GM21619 (cell line): ENCODE data around the gene ZCCHC3.
"Not testable (repeated sequence)": the region's sequence is repeated elsewhere in the genome, so short reads cannot be mapped to it uniquely, and the experiment has no call there.

ENCODE experiments used
- ATAC-seq: cut with Tn5 transposase; IDR thresholded peaks from one replicate; pipeline ENCODE4 v1.9.1; 2021; ENCODE audit not compliant: unreplicated experiment

The ZCCHC3 gene, protein sequence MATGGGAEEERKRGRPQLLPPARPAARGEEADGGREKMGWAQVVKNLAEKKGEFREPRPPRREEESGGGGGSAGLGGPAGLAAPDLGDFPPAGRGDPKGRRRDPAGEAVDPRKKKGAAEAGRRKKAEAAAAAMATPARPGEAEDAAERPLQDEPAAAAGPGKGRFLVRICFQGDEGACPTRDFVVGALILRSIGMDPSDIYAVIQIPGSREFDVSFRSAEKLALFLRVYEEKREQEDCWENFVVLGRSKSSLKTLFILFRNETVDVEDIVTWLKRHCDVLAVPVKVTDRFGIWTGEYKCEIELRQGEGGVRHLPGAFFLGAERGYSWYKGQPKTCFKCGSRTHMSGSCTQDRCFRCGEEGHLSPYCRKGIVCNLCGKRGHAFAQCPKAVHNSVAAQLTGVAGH

DNA sequence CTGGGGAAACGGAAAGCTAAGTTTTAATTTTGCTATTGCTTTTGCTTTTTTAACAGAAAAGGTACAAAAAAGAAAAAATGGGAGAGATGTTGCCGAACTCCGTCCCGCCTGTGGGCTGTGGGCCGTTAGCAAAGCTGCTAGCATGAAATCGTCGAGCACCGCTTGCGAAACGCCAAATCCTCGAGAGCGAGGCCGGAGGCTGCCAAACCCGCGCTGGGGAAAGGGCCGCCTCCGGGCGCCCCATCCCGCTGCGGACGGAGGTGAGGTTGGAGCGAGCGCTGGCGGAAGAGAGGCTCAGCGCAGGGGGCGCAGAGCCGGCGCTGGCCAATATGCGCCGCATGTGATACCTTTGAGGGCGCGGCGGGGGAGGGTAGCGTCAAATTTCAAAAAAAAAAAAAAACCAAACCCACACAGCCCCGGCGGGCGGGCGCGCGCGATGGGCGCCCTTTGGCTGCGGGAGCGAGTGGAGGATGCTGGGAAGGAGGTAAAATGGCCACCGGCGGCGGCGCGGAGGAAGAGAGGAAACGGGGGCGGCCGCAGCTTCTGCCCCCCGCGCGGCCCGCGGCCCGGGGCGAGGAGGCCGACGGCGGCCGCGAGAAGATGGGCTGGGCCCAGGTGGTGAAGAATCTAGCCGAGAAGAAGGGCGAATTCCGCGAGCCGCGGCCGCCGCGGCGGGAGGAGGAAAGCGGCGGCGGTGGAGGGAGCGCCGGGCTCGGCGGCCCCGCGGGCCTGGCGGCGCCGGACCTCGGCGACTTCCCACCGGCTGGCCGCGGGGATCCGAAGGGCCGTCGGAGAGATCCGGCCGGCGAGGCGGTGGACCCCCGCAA lies at the start of gene ZCCHC3:
Gene ZCCHC3 (plus strand): TSS at position 473 of the 827 bp plus-strand sequence. CDS start 17 bp downstream, at position 490.
- peak; percentile 77 for ATAC-seq

DNA sequence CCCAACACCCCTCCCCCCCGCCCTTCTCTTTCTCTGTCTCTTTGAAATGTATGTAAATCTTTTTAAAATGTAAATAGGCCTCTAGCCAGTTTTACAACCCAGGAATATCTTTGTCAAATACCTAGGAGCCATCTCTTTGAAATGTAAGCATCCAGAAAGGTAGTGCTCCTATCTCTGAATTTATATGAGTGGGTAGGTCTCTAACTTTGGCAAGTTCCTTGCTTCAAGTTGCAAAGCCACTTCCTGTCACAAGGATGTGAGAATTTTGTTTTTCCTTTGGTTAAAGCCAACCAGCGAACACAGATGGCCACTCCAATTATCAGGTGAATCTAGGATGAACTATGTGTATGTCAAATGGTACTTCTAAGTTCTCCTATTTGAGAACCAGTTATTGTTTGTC lies 46.0 kb upstream of the ZCCHC3 start:
- ATAC-seq, result no peak

DNA sequence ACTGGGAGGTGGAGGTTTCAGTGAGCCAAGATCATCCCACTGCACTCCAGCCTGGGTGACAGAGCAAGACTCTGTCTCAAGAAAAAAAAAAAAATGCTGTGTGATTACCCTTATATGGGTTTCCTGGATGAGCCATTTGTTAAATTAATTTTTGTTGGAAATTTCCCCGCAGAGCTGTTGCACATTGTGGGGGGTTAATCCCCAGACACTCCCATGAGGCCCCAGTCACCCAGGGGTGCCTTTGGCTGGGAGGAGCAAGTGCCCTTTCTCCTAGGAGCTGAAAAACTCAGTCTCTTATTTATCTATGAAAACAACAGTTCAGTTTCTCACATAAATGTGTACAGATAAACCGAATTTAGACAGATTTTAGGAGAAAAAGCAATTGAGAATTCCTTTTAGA lies 44.6 kb upstream of the ZCCHC3 start:
- ATAC-seq, result no peak

DNA sequence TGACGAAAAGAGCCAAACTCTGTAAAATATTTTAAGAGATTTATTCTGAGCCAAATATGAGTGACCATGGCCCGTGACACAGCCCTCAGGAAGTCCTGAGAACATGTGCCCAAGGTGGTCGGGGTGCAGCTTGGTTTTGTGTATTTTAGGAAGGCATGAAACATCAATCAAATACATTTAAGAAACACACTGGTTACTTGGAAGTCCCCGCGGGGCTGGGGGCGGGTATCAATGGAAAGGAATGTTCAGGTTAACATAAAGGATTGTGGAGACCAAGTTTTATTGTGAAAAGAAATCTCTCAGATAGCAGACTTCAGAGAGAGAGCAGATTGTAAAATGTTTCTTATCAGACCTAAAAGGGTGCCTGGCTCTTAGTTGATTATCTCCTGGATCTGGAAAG lies 43.9 kb upstream of the ZCCHC3 start:
- ATAC-seq, result not testable (repeated sequence)

DNA sequence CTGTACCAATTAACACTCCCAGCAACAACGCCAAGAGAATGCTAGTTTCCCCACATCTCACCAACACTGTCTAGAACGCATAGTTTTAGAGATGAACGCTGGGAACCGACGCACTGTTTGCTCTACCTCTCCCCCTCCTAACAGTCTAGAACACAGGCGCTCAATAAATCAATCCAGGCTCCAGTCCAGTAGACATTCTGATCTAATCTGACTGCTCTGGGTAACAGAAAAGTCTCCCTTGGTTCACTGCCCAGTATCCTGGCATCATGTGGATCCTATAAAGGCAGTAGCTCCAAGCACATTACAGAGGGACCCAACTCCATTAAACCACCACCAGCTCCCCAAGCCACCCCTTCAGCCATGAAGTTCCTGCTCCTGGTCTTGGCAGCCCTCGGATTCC lies 40.0 kb upstream of the ZCCHC3 start, which contains the start of gene DEFB132:
Gene DEFB132 (plus strand): TSS at position 306 of the 400 bp plus-strand sequence. CDS start 55 bp downstream, at position 361.
- ATAC-seq, result no peak

DNA sequence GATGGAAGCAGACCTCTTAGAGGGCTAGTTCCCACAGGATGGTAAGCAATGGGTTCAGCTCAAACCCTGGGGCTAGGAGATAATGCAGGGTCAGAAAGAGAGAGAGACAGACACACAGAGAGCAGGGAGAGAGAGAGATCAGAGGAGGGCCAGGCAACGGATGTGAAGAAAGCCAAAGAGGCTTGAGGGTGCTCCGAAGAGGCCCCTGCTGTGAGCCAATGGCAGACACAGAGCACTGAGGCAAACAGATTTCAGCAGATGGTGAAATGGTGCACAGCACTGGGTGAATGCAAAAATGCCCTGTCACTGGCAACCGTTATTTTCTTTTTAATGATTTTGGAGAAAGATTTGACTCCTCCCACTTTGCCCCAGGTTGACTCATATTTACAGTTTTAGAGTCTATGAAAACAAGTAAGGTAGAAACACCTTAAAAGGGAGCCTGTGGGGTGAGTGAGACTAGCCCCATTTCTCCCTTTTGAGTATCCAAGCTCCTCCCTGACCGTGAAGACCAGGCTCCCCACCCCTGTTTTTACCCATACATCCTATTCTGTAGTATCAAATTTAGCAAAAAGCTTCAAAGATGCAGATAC lies 39.0 kb upstream of the ZCCHC3 start:
- no peak for ATAC-seq

DNA sequence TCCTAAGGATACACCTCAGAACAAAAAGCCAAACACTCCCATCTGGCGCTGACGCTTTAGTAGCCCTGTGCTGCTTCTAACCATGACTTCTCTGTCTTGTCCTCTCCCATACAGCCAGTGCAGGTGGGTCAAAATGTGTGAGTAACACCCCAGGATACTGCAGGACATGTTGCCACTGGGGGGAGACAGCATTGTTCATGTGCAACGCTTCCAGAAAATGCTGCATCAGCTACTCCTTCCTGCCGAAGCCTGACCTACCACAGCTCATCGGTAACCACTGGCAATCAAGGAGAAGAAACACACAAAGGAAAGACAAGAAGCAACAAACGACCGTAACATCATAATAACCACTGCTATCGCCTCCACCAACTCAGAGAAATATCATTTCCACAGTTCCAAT lies 38.4 kb upstream of the ZCCHC3 start:
- no peak for ATAC-seq

DNA sequence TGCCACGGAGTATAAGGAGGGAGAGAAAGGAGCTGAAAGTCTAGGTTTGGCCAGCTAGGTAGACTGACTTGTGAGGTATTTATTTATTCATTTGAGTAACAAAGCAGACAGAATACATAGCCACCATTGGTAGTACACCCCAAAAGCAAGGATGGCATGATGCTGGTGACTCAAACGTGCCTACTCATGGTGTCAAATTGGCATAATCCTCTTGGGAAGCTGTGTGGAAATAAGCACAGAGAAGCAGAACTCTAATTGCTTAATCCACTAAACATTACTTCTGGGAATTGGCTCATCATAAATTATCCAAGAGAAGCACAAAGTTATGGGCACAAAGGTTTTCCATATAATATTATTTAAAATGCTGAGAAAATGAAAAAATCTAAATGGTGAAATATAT lies 37.4 kb upstream of the ZCCHC3 start:
- ATAC-seq, result no peak

DNA sequence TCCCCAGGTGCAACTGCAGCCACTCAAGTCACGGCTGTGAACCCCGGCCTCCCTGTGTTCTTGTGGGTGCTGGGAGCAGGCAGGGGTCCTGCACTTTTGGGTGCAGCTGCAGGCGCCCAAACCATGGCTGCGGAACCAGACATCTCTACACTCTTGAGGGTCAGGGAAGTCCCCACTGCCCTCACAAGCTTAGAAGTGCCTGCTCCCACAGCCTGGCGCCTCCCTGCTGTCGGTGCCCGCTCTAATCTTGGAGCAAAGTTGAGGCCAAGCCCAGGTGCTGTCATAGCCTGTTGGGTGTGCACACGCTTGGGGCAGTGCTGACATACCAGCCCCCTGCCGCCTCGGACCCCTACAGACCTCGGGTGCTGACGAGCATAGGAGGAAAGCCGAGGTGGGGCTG lies 33.7 kb upstream of the ZCCHC3 start:
- no peak for ATAC-seq

DNA sequence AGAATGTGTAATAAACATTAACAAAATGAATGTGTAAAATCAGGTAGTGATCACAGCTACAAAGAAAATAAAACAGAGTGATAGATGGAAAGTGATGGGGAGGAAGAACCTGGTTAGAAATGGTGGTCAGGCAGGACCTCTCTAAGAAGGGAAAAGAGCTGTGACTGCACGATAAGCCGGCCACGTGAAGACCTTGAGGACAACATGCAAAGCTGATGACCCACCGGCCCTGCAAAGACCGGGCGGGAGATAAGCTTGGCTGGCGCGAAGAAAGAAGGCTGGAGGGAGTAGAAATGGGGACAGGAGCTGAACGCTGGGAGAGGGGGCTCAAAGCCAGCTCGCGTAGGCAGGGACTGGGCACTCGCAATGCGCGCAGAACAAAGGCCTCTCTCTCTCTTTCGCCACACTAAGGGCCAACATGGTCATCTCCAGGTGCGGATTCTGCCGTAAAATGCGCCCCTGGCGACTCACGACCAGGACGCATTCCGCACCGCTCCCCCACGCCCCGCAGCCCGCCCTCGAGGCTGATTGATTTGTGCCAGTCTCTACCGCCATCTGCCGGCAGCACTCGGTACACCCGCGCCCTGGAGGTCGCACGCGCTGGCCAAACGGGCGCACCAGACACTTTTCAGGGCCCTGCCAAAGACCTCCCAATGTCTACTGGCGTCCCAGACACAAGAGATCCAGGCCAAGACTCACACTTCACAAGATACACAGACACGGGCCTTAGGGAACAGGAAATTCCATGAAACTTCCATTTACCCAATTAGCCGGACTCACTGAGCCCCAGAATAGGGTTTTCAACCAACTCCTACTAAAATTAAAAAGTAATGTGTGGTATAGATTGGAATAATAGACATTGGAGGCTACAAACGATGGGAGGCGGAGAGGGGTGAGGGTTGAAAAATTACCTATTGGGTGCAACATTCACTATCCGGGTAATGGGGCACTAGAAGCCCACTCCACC lies 30.5 kb upstream of the ZCCHC3 start:
- ATAC-seq, result peak; percentile 87

DNA sequence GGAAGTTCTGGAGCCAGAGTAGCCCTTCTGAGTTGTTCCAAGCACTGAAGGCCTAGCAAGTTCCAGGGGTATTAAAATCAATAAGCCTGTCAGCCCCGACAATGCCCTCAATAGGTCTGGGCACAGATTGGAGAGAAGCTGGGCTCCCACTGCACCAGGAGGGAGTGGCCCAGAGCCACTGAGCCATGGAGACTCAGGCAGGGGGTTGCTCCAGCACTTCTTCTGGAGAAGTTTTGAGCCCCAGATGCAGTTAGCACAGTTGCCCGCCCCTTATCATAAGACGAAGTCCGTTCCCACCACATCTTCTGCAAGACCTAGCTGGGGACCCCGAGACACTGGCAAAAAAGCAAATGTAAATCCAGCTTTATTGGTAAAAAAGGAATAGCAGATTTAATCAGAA lies 26.9 kb upstream of the ZCCHC3 start:
- no peak for ATAC-seq

DNA sequence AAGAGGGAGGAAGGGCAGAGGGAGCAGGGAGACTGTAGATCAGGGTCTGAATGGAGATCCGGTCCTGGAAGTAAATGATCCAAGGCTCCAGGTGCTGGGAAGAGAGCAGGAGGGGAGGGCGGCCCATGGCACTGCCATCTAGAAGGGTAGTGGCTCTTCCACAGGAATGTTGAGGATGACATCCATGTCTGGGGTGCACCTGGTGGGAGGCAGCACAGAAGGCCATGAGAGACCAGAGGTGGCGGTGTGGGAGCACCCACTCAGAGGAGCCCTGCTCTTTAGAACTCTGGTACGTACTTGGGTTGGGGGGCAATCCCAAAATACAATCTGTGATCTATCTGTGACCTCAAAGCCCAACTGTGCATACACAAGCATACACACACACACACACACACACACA lies 26.3 kb upstream of the ZCCHC3 start:
- ATAC-seq, result no peak

DNA sequence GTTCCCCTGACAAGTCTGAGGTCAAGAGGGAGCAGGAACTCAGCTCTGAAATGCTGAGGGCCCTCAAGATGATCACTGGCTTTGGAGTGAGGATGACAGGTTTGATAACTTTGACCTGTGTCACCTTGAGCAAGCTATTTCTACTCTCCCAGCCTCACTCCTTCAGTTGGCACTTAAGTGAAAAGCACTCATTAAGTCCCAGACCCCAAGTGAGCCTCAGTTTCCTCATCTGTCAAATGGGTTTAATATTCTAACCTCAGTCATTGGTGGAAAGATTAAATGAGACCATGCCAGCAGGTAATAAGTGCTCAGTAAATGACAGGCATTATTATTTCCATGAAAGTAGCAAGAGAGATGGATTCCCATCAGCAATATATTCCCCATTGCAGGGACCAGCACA lies 25.8 kb upstream of the ZCCHC3 start:
- ATAC-seq, result no peak

DNA sequence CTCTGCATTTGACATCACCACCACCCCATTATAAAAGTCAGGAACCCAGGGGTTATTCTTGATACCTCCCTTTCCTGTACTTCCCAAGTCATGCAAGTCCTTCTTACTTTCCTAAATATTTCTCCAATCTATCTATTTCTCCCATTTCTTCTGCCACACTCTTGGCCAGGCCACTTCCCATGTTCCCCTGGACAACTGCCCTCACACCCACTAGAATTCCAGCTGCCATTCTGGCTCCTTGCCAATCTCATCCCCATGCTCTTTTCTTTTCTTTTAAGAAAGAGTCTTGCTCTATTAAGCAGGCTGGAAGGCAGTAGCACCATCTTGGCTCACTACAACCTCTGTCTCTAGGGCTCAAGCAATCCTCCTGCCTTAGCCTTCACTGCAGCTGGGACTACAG lies 24.7 kb upstream of the ZCCHC3 start:
- ATAC-seq, result no peak

DNA sequence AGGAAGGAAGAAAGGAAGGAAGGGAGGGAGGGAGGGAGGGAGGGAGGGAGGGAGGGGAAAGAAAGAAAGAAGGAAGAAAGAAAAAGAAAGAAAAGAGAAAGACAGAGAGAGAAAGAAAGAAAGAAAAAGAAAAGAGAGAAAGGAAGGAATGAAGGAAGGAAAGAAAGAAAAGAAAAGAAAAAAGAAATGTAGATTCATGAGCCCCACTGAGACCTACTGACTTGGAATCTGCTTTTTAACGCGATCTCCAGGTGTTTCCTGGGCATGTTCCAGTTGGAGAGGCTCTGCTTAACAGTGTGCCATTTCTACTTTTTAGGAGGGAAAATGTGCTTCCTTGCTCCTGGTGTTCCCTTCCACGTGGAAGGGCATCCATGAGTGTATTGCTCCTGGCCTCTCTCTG lies 23.5 kb upstream of the ZCCHC3 start:
- no peak for ATAC-seq

DNA sequence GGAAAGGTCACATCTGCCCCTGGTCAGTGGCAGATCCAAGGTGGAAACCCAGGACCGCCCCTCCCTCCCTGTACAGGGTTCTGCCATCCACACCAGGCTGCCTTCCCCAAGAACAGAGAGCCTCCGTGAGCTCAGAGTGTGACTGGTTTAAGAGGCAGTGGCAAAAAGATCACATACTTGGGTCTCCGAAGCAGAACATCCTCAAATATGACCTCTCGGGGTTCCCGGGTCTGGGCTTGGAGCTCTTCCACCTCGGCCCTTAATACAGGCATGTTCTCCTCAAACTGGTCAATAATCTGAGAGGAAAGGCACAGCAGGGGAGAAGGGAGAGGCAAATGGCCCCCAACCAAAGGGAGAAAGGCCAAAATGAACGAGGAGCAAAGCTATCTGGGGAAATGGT lies 21.6 kb upstream of the ZCCHC3 start:
- ATAC-seq, result no peak

DNA sequence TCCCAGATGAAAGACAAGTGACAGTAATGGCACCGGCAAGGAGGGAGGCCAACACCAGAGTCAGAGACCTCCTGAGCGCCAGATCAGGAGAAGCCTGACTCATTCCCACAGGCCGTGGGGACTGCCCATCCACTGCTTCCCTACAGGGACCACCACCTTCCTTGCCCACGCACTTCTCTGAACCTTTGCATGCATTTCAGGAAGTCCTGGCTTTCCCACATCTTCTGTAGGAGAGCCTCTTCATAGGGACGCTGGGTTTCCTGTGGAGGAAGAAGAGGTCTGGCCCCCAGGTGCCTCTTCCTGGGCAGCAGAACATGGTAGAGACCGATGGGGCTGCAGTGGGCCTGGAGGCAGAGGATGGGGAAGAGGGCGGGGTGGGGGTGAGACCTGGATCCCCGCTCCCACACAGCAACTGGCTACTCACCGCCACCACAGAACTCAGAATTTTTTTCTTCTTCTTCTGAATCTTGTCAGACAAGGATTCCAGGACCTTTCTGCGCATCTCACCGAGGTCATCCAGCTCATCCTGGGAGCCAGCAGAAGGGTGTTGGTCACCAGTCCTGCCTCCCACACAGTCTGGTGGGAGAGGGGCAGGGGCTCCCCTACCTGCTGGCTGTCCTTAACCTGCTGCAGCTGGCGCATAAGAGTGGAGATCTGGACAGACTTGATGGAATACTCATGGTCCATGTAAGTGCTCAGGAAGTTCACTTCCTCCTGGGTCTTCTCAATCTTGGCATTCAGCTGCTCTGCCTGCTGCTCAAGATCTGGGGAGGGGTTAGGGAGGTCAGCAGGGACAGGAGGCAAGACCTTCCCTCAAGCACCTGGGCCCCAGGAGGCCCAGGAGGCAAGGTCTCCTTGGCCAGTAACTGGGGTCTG lies 20.5 kb upstream of the ZCCHC3 start:
- no peak for ATAC-seq

DNA sequence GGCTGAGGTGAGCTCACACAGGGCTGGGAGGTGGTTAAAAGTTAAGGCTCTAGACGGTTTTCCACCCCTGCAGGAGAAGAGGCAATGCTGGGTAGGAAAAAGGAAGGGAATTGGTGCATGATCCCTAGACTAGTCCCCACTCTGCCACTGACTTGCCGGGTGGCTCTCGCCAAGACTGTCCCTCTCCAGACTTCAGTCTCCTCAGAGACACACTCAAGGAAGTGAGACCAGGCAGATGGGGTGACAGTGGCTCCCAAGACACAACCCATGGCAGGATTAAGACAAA lies 19.9 kb upstream of the ZCCHC3 start:
- no peak for ATAC-seq

DNA sequence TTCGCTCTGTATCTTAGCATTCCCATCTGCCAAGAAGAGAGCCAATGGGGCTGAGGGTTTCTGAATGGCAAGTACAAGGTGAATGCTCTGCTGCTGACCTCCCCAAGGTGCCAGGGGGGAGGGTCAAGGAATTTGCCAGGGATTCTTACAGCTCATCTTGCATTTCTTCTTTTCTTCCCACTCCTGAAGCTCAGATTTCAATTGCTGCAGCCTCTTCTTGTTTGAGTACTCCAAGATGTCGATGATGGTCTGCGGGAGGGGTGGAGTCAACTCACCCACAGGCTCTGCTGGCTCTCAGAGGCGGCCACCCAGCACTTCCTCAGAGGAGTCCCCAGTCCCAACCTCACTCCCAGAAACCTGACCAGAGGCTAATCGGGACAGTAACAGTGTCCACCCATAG lies 19.2 kb upstream of the ZCCHC3 start:
- no peak for ATAC-seq
